Right atrium auricular region (tissue), 2 donors: Measurements from ENCODE around the gene SEC22B. TPM values are rescaled to one million over a fixed set of nuclear protein-coding genes. Genes with fewer than 3 reads are reported as not detected.
"Not testable (repeated sequence)": the region's sequence is repeated elsewhere in the genome, so short reads cannot be mapped to it uniquely, and the experiment has no call there.

Source experiments
- DNase-seq: peaks from one replicate; pipeline ENCODE4 v3.0.0-alpha.2; 2019; ENCODE audit warnings: low spot score
- H3K27ac ChIP-seq, 2 donors: fragments of 200-600 bp; sonication (generic); 1 replicate in 1 of 2; 2 replicates in 1 of 2; pipeline ENCODE4 v1.5.1; 2016 to 2019
- H3K27me3 ChIP-seq, 2 donors: fragments of 200-600 bp; sonication (generic); one replicate each; pipeline versions ENCODE4 v1.5.1 to v1.6.0; 2017 to 2019
- H3K36me3 ChIP-seq: fragments of 200-600 bp; sonication (generic); one replicate; pipeline ENCODE4 v1.5.1; 2016
- H3K4me1 ChIP-seq, 2 donors: fragments of 200-600 bp; sonication (generic); one replicate each; pipeline versions ENCODE4 v1.5.1 to v1.6.0; 2017 to 2019
- H3K4me3 ChIP-seq, 2 donors: fragments of 200-600 bp; sonication (generic); 1 replicate in 1 of 2; 2 replicates in 1 of 2; pipeline ENCODE4 v1.5.1; 2017 to 2019; ENCODE audit warnings: mild to moderate bottlenecking in 1 of 2, moderate library complexity in 1 of 2
- H3K9me3 ChIP-seq, 2 donors: fragments of 200-600 bp; sonication (generic); one replicate each; pipeline ENCODE4 v1.5.1; 2019
- CTCF ChIP-seq, 2 donors: fragments of 200-600 bp; sonication (generic); IDR thresholded peaks; one replicate each; pipeline ENCODE4 v1.5.1; 2019; ENCODE audit warnings: antibody characterized with exemption in 2 of 2
- total RNA-seq, 2 donors: library from RNA; depleted of rRNA; stranded (reverse); fragments of >200 nt; gene quantifications; one replicate each; pipeline ENCODE4 v1.1.0, GENCODE V29; 2016

SEC22B gene
- total RNA-seq, 2 donors from 2014 or later = 11.9 to 16.8 TPM

- not testable (repeated sequence) for H3K9me3 ChIP-seq, DNase-seq, H3K27me3 ChIP-seq, H3K4me3 ChIP-seq, H3K36me3 ChIP-seq, H3K27ac ChIP-seq, H3K4me1 ChIP-seq
- TF ChIP-seq CTCF (IDR thresholded peaks at IDR 0.05) = peak in 1 of 2 donors; percentile 45
Observed at GRCh38 chr1:120145806-120146205, 30.5 kb downstream of the SEC22B start.

- H3K36me3 ChIP-seq, DNase-seq, H3K27me3 ChIP-seq, H3K9me3 ChIP-seq, H3K4me1 ChIP-seq, H3K4me3 ChIP-seq: not testable (repeated sequence)
- peak overlapping the region; percentile 3 to 43 for H3K27ac ChIP-seq
Observed at GRCh38 chr1:120144626-120145025, 31.7 kb downstream of the SEC22B start.

- not testable (repeated sequence) for H3K27me3 ChIP-seq, H3K36me3 ChIP-seq, H3K9me3 ChIP-seq, H3K4me1 ChIP-seq, H3K4me3 ChIP-seq, DNase-seq
- H3K27ac ChIP-seq = peak overlapping the region; percentile 3 to 43
Observed at GRCh38 chr1:120144169-120144568, 32.2 kb downstream of the SEC22B start.

GRCh38 chr1:120143334-120143733 is 33.0 kb downstream of the SEC22B start:
- H3K27ac ChIP-seq = peak overlapping the region; percentile 26 to 27
- H3K9me3 ChIP-seq, H3K27me3 ChIP-seq, H3K36me3 ChIP-seq, H3K4me3 ChIP-seq, H3K4me1 ChIP-seq, DNase-seq: not testable (repeated sequence)

GRCh38 chr1:120142512-120143263 is 33.6 kb downstream of the SEC22B start:
- H3K36me3 ChIP-seq, H3K9me3 ChIP-seq, H3K4me3 ChIP-seq, H3K4me1 ChIP-seq, H3K27me3 ChIP-seq: not testable (repeated sequence)
- peak; percentile 64 for DNase-seq
- H3K27ac ChIP-seq = peak overlapping the region; percentile 26 to 35

GRCh38 chr1:120141865-120142264 is 34.5 kb downstream of the SEC22B start:
- not testable (repeated sequence) for DNase-seq, H3K4me3 ChIP-seq, H3K27me3 ChIP-seq, H3K9me3 ChIP-seq, H3K4me1 ChIP-seq, H3K36me3 ChIP-seq
- H3K27ac ChIP-seq = peak overlapping the region in 1 of 2 donors; percentile 35

GRCh38 chr1:120140656-120141265 is 35.6 kb downstream of the SEC22B start:
- not testable (repeated sequence) for H3K36me3 ChIP-seq, H3K9me3 ChIP-seq, H3K27me3 ChIP-seq, H3K4me3 ChIP-seq, H3K4me1 ChIP-seq, H3K27ac ChIP-seq, DNase-seq

- H3K27me3 ChIP-seq, H3K4me3 ChIP-seq, H3K9me3 ChIP-seq, H3K27ac ChIP-seq, H3K36me3 ChIP-seq, DNase-seq, H3K4me1 ChIP-seq: not testable (repeated sequence)
Observed at GRCh38 chr1:120136086-120136485, 40.2 kb downstream of the SEC22B start.

- not testable (repeated sequence) for H3K4me3 ChIP-seq, H3K27me3 ChIP-seq, H3K9me3 ChIP-seq, H3K36me3 ChIP-seq, H3K4me1 ChIP-seq, DNase-seq, H3K27ac ChIP-seq
Observed at GRCh38 chr1:120133928-120134325, 42.4 kb downstream of the SEC22B start.

GRCh38 chr1:120133228-120133927 is 42.9 kb downstream of the SEC22B start:
- no peak overlapping the region for H3K4me3 ChIP-seq
- H3K9me3 ChIP-seq = no peaks in the 10 kb centered on the region
- no peaks in the 10 kb centered on the region for H3K36me3 ChIP-seq
- peaks cover 0 to 8% of the 10 kb centered on the region in 2 donors for H3K4me1 ChIP-seq
- no peak overlapping the region for H3K27ac ChIP-seq
- no peak for TF ChIP-seq CTCF (IDR thresholded peaks at IDR 0.05)
- no peak for DNase-seq
- H3K27me3 ChIP-seq = no peaks in the 10 kb centered on the region

- not testable (repeated sequence) for H3K4me1 ChIP-seq, H3K36me3 ChIP-seq, H3K9me3 ChIP-seq, H3K27me3 ChIP-seq, DNase-seq, H3K4me3 ChIP-seq
- H3K27ac ChIP-seq = peak overlapping the region in 1 of 2 donors; percentile 41
Observed at GRCh38 chr1:120132406-120132763, 43.9 kb downstream of the SEC22B start.

- H3K27ac ChIP-seq = peak overlapping the region in 1 of 2 donors; percentile 41
- H3K4me1 ChIP-seq, H3K27me3 ChIP-seq, H3K36me3 ChIP-seq, H3K9me3 ChIP-seq, H3K4me3 ChIP-seq: not testable (repeated sequence)
- DNase-seq = peak; percentile 76
Observed at GRCh38 chr1:120131611-120132405, 44.5 kb downstream of the SEC22B start.
